HG02840 (cell line): ENCODE measurements around the gene TP53BP1.

Experiments used
- ATAC-seq: cut with Tn5 transposase; IDR thresholded peaks from one replicate; pipeline ENCODE4 v1.9.1; 2021; ENCODE audit warnings: mild to moderate bottlenecking, moderate library complexity, moderate number of reproducible peaks; ENCODE audit not compliant: unreplicated experiment, low FRiP score

Gene TP53BP1

GRCh38 chr15:43489191-43489590 lies 3.8 kb downstream of the TP53BP1 start:
- ATAC-seq: no peak

- ATAC-seq: no peak
Measured at GRCh38 chr15:43488790-43489189, 4.2 kb downstream of the TP53BP1 start.

- no peak for ATAC-seq
Measured at GRCh38 chr15:43487271-43487895, 5.6 kb downstream of the TP53BP1 start.

- no peak for ATAC-seq
Measured at GRCh38 chr15:43484455-43484854, 8.5 kb downstream of the TP53BP1 start.

- no peak for ATAC-seq
Measured at GRCh38 chr15:43483297-43484128, 9.4 kb downstream of the TP53BP1 start.

- ATAC-seq: no peak
Measured at GRCh38 chr15:43473885-43474284, 19.1 kb downstream of the TP53BP1 start.

GRCh38 chr15:43471975-43472374 lies 21.0 kb downstream of the TP53BP1 start:
- ATAC-seq: no peak

GRCh38 chr15:43469867-43470266 lies 23.1 kb downstream of the TP53BP1 start:
- ATAC-seq: no peak

GRCh38 chr15:43465100-43465499 lies 27.9 kb downstream of the TP53BP1 start:
- ATAC-seq: no peak

- ATAC-seq: no peak
Measured at GRCh38 chr15:43463998-43464397, 29.0 kb downstream of the TP53BP1 start.

- no peak for ATAC-seq
Measured at GRCh38 chr15:43463507-43463906, 29.4 kb downstream of the TP53BP1 start.

GRCh38 chr15:43449981-43450380 lies 43.0 kb downstream of the TP53BP1 start:
- ATAC-seq: no peak

- ATAC-seq: no peak
Measured at GRCh38 chr15:43446344-43446743, 46.6 kb downstream of the TP53BP1 start.

- no peak for ATAC-seq
Measured at GRCh38 chr15:43441316-43441715, 51.6 kb downstream of the TP53BP1 start.

- ATAC-seq: no peak
Measured at GRCh38 chr15:43440721-43441281, 52.2 kb downstream of the TP53BP1 start.

GRCh38 chr15:43439268-43439667 lies 53.7 kb downstream of the TP53BP1 start:
- ATAC-seq: no peak

GRCh38 chr15:43436395-43436794 lies 56.6 kb downstream of the TP53BP1 start:
- ATAC-seq: no peak

- no peak for ATAC-seq
Measured at GRCh38 chr15:43434446-43434845, 58.5 kb downstream of the TP53BP1 start.

GRCh38 chr15:43433661-43434303 lies 59.2 kb downstream of the TP53BP1 start:
- ATAC-seq: no peak

GRCh38 chr15:43433165-43433564 lies 59.8 kb downstream of the TP53BP1 start:
- ATAC-seq: no peak

GRCh38 chr15:43429687-43430086 lies 63.3 kb downstream of the TP53BP1 start:
- no peak for ATAC-seq
